HL-60 (cell line): ENCODE data around the gene ITPRIPL1.

ENCODE experiments used
- DNase-seq, 2 experiments: peaks; one replicate each; pipeline ENCODE4 v3.0.0-alpha.2; 2010 to 2020; ENCODE audit warnings: low read depth in 1 of 2, low spot score in 1 of 2
- H3K27ac ChIP-seq: fragments of 250-450 bp; sonication (Bioruptor Pico); replicated peaks from 2 replicates; pipeline ENCODE4 v1.5.1; 2020; ENCODE audit warnings: mild to moderate bottlenecking, moderate library complexity
- H3K27me3 ChIP-seq: fragments of 250-450 bp; sonication (Bioruptor Pico); 2 replicates; pipeline ENCODE4 v1.5.1; 2021; ENCODE audit warnings: mild to moderate bottlenecking, moderate library complexity; ENCODE audit not compliant: insufficient read depth, poor library complexity, severe bottlenecking
- H3K4me3 ChIP-seq: replicated peaks from 2 replicates; pipeline ENCODE4 v1.5.1; 2011; ENCODE audit warnings: mild to moderate bottlenecking, control low read depth, low read length; ENCODE audit not compliant: insufficient read depth
- CTCF ChIP-seq: IDR thresholded peaks from one replicate; pipeline ENCODE4 v1.5.1; 2011; ENCODE audit warnings: low read length, control low read depth, inconsistent platforms; ENCODE audit not compliant: insufficient read depth
- GABPA ChIP-seq: IDR thresholded peaks from 2 replicates; pipeline ENCODE4 v1.6.1; 2012; ENCODE audit warnings: low read depth
- POLR2AphosphoS5 ChIP-seq: IDR thresholded peaks from 2 replicates; pipeline ENCODE4 v1.6.1; 2012; ENCODE audit warnings: low read depth
- SPI1 ChIP-seq: IDR thresholded peaks from 2 replicates; pipeline ENCODE4 v1.6.1; 2012; ENCODE audit warnings: low read depth, mild to moderate bottlenecking, borderline replicate concordance
- TF ChIP-seq, protein P1 (sequence below): IDR thresholded peaks from 2 replicates; pipeline ENCODE4 v1.6.1; 2012; ENCODE audit warnings: low read depth; ENCODE audit not compliant: insufficient replicate concordance

ITPRIPL1 gene

GRCh38 chr2:96306370-96306769 lies 18.7 kb upstream of the ITPRIPL1 start:
- peak overlapping the region; percentile 89 for H3K27ac ChIP-seq
- no peak for DNase-seq

DNA sequence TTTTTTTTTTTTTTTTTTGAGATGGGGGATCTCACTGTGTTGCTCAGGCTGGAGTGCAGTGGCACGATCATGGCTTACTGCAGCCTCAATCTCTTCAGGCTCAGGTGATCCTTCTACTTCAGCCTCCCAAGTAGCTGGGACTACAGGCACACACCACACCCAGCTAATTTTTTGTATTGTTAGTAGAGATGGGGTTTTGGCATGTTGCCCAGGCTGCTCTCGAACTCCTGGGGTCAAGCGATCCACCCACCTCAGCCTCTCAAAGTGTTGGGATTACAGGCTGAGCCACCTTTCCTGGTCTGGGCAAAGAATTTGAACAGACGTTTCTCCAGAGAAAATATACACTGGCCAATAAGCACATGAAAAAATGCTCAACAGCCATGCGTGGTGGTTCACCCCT lies 16.9 kb upstream of the ITPRIPL1 start:
- H3K4me3 ChIP-seq = no peak overlapping the region

More at GRCh38 chr2:96306370-96306769, 18.7 kb upstream of the ITPRIPL1 start:
- Histone ChIP-seq H3K4me3 (peak overlapping the region; percentile 60), H3K27me3 (no peaks in the 10 kb centered on the region)
- TF ChIP-seq GABPA = no peak
- TF ChIP-seq, protein P1, sequence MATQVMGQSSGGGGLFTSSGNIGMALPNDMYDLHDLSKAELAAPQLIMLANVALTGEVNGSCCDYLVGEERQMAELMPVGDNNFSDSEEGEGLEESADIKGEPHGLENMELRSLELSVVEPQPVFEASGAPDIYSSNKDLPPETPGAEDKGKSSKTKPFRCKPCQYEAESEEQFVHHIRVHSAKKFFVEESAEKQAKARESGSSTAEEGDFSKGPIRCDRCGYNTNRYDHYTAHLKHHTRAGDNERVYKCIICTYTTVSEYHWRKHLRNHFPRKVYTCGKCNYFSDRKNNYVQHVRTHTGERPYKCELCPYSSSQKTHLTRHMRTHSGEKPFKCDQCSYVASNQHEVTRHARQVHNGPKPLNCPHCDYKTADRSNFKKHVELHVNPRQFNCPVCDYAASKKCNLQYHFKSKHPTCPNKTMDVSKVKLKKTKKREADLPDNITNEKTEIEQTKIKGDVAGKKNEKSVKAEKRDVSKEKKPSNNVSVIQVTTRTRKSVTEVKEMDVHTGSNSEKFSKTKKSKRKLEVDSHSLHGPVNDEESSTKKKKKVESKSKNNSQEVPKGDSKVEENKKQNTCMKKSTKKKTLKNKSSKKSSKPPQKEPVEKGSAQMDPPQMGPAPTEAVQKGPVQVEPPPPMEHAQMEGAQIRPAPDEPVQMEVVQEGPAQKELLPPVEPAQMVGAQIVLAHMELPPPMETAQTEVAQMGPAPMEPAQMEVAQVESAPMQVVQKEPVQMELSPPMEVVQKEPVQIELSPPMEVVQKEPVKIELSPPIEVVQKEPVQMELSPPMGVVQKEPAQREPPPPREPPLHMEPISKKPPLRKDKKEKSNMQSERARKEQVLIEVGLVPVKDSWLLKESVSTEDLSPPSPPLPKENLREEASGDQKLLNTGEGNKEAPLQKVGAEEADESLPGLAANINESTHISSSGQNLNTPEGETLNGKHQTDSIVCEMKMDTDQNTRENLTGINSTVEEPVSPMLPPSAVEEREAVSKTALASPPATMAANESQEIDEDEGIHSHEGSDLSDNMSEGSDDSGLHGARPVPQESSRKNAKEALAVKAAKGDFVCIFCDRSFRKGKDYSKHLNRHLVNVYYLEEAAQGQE = peak; percentile 12

GRCh38 chr2:96315005-96315399 lies 10.1 kb upstream of the ITPRIPL1 start:
- TF ChIP-seq POLR2AphosphoS5 (no peak), GABPA (no peak), SPI1 (no peak), CTCF (no peak)
- TF ChIP-seq, protein P1 = no peak
- no peak overlapping the region for H3K27ac ChIP-seq
- DNase-seq = no peak
- H3K4me3 ChIP-seq = no peak overlapping the region
- no peaks in the 10 kb centered on the region for H3K27me3 ChIP-seq

More for the DNA sequence above, 16.9 kb upstream of the ITPRIPL1 start:
- TF ChIP-seq SPI1 (no peak), CTCF (no peak), GABPA (no peak), POLR2AphosphoS5 (no peak)
- TF ChIP-seq, protein P1 = no peak
- no peak overlapping the region for H3K27ac ChIP-seq
- H3K27me3 ChIP-seq = no peaks in the 10 kb centered on the region
- DNase-seq = no peak
